GM12873 (cell line): ENCODE data around the gene KCNS3.

ENCODE experiments used
- TF ChIP-seq, protein P1 (sequence below): IDR thresholded peaks from 2 replicates; pipeline ENCODE4 v1.5.1; 2012; ENCODE audit warnings: low read depth, mild to moderate bottlenecking, moderate library complexity, low read length, control low read depth; ENCODE audit not compliant: insufficient read depth; ENCODE audit errors: missing control alignments

KCNS3 gene

DNA sequence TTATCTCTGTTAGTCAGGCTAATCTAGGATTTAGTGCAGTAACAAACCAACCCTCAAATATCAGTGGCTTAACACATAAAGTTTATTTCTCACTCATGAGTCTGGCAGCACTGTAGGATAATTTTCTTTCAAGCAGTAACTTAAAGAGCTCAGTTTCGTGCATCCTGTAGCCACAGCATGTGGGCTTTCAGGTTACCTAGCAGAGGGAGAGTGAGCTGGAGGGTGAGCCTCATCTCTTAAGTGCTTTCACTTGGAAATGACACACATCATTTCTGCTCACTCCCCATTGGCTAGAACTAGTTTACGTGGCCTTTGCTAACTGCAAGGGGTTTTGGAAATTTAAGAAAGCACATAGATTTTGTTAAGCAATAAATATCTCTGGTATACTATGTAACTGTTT is 96.9 kb downstream of the KCNS3 start:
- TF ChIP-seq, protein P1, sequence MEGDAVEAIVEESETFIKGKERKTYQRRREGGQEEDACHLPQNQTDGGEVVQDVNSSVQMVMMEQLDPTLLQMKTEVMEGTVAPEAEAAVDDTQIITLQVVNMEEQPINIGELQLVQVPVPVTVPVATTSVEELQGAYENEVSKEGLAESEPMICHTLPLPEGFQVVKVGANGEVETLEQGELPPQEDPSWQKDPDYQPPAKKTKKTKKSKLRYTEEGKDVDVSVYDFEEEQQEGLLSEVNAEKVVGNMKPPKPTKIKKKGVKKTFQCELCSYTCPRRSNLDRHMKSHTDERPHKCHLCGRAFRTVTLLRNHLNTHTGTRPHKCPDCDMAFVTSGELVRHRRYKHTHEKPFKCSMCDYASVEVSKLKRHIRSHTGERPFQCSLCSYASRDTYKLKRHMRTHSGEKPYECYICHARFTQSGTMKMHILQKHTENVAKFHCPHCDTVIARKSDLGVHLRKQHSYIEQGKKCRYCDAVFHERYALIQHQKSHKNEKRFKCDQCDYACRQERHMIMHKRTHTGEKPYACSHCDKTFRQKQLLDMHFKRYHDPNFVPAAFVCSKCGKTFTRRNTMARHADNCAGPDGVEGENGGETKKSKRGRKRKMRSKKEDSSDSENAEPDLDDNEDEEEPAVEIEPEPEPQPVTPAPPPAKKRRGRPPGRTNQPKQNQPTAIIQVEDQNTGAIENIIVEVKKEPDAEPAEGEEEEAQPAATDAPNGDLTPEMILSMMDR, result no peak

DNA sequence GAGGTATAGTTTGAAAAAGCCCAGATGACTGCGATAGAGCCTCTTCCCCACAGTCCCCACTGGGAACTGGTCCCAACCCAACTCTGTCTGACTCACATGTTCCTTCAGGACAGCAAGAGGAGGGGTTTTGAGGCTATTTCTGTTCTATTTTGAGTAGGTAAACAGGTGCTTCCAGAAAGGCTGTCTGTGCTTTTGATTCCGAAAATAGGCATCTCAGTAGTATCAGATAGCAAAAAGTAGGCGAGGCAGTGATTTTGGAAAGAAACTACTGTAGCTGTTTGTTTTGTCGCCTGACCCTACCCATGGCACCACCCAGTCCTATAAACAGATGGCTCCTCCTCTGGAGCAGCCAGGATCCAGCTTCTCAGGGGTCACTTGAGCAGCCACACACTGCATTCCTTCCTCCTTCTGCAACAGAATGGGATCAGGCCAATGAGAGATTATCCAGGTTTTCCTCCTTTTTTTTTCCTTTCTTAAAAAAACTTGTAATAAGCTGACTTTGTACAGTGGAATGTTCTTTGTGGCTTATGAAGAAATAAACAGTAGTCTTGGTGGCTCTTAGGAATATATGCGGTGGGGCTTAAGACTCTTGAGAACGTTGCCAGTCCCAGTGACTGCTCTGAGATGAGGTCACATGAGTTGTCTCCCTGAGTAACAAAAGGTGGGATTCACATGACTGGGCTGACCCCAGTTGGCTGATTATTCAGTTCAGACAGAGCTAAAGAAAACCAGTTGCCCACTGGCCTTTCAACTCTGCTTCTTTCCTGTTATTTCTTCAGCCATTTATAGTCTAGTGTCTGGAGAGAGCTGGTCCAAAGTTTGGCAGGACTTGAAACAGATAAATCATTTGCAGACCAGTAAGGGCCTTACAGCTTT is 98.6 kb downstream of the KCNS3 start:
- TF ChIP-seq, protein P1, result no peak

DNA sequence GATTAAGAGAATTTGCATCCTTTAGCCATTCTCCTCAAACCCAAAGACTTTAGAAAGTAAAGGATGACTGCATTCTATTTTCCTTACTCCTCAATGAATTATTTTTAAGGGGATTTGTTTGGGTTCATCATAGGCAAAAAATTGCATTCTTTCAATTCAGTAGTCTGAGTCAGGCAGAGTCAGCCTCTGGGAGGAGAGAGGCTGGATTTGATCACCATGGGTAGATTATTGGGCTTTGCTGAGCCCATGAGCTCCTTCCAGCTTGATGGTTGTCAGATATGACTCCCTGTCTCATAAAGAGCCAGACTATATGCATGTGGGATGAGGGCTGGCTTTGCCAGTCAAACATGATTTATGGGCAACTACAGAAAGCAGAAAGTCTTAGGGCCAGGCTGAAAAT is 101.2 kb downstream of the KCNS3 start:
- TF ChIP-seq, protein P1, result no peak

DNA sequence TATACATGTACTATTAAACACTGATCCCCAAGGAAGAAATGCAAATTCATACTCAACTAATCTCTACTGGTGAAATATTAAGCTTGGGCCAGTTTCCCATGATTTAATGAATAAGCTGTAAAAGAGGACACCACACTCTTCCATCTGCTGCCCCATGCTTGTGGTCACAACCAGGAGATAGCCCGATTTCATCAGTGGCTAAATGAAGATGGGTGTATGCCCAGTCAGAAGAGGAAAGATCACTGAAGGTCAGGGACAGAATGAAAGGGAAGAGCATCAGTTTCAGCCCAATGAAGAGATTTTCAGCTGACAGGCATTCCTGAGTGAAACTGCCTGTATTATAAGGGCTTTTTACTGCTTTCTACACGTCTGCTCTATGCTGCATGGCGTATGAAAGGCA is 103.5 kb downstream of the KCNS3 start:
- TF ChIP-seq, protein P1, result no peak
